HuH-7 (cell line): ENCODE results near the gene RIMBP3B.
"Not testable (repeated sequence)": the region's sequence is repeated elsewhere in the genome, so short reads cannot be mapped to it uniquely, and the experiment has no call there.

Source experiments
- DNase-seq: peaks from one replicate; pipeline ENCODE4 v3.0.0; 2011; ENCODE audit warnings: low spot score

Gene RIMBP3B

DNA sequence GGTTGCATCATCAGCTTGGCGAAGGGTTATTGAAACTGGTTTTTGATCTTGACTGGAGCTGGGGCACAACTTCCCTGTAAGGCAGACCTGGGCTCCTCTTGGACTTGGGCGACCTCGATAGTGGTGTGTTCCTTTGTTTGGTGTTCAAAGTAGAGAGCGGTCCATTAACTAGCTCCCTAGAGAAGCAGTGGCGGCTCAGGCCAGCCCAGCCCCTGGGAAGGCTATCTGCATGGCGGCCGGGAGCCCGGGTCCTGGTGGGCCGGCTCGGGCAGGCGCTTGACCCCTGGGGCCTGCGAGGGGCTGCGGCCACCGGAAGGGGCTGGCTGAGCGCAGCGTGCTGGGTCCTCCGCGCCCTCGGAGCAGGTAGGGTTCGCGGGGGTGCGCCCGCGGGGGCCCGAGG, 32.8 kb downstream of the RIMBP3B start:
- not testable (repeated sequence) for DNase-seq

DNA sequence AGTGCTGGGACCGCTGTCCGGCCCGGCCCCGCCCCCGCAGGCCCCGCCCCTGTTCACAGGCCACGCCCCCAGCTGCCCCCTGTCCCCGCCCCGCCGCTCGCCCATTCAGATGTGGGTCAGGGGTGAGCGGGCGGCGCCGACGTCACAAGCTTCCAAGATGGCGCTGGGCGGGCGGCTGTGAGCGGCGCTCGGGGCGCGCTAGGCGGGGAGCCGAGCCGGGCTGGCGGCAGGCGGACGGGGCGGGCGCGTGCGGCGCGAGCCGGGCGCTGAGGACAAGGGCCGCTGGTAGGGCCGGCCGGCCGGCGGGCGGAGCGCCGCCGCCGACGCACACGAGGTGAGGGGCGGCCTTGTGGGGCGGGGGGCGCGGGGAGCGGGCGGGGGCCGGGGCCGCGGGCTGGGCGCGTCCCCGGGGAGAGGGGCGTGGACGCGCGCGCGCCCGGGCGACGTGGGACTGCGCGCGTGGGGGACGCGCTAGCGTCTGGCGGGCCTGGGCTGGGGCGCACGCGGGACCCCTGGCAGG, 33.7 kb downstream of the RIMBP3B start, which contains the start of gene HIC2:
TSS of gene HIC2 (plus strand) at position 145 of the 520 bp plus-strand sequence. CDS start 25,461 bp downstream, outside the sequence.
- not testable (repeated sequence) for DNase-seq

DNA sequence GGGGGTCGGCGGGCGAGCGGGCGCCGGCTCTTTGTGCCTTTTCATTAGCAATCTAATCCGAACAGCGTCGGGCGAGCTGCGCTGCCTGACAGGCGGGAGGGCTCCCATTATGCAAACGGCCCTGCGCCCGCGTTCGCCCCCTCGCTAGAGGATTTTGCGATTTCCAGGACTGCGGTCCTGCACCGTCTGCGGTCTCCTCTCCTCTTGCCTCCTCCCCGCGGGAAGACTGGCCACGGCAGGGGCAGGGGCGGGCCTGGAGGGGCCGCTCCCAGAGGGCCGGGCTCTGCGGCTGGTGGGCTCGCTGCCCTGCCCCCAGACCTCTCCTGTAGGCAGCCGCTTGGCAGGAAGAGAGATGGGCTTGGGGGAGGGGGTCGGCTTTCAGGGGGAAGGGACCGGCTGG, 34.3 kb downstream of the RIMBP3B start:
- not testable (repeated sequence) for DNase-seq

DNA sequence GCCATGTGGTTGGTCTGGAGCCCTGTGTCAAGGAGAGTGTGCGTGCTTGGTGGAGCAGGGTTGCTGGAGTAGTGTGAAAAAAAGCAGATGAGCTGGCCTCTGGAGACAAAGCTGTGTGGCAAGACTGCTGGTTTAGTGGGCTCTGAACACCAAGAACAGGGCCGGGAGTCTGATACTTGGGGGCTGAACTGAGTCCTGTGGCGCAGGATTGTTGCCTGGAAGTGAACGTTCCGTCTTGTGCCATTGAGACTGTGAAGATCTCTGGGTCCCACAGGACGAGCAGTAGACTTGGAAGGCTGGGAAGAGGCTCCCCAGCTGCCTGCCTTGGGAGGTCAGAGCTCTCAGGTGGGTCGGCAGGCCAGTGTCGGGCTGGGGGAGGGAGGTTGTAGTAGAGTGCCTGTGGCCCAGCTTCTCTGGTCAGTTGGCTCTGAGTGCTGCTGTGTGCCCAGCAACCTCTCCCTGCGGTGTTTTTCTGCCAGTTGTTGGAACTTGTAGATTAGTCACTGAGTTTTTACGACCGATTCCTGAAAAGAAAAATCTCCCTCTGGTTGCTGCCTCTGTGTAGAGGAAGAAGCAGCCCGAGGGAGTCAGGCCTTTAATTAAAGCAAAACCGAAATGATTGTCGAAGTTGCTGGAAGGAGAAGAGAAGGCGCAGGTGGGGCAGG, 35.6 kb downstream of the RIMBP3B start:
- not testable (repeated sequence) for DNase-seq

DNA sequence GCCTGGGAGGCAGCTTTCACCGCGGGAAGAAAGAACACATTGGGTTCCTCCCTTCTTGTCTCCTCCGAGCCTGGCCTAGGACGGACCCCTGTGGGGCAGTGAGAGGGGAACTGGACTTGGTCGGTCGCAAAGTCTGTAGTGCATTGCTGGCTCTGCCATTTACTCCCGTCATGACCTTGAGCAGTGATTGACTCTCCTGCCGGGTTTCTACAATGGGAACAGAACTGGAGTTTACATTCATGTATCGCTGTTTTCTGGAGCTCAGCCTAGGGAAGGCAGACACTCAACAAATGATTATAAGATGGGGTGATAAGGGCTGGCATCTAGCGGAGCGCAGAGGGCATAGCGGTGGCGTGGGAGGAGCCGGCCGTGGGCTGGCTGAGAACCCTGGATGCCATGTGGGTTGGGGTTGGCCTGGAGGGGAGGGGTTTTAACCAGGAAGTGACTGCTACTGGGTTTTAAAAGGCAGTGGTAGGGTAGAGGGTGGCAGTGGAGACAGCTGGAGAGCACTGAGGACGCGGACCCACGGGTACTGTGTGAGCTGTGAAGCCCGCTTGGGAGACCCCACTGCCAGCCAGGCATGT, 36.7 kb downstream of the RIMBP3B start:
- DNase-seq = not testable (repeated sequence)

DNA sequence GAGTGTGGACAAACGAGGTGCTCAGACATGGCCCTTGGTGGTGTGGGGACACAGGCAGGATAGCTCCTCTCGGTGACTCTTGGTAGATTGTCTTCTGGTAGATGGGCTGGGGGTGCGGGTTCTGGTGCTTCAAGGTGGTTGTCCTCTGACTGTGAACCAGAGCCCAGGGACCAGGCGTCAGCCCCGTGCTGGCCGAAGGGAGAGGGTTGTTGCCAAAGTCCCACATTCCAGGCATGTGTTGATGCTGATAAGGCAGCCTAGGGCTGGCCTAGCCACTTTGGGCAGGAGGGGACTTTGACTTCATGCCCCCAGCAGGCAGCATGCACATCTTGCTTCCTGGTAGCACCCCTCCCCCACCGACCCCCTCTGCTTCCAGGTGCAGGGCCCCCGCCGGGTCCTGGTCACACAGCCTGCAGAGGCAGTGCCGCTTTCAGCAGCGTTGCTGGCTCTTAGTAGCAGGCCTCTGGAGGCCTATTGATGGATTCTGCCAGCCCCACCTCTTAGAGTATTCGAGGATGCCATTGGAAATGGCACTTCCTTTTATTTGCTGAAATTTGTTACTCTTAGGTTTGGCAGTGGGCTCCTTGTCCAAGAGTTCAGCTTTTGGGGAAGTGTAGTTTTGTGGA, 40.6 kb downstream of the RIMBP3B start:
- not testable (repeated sequence) for DNase-seq

DNA sequence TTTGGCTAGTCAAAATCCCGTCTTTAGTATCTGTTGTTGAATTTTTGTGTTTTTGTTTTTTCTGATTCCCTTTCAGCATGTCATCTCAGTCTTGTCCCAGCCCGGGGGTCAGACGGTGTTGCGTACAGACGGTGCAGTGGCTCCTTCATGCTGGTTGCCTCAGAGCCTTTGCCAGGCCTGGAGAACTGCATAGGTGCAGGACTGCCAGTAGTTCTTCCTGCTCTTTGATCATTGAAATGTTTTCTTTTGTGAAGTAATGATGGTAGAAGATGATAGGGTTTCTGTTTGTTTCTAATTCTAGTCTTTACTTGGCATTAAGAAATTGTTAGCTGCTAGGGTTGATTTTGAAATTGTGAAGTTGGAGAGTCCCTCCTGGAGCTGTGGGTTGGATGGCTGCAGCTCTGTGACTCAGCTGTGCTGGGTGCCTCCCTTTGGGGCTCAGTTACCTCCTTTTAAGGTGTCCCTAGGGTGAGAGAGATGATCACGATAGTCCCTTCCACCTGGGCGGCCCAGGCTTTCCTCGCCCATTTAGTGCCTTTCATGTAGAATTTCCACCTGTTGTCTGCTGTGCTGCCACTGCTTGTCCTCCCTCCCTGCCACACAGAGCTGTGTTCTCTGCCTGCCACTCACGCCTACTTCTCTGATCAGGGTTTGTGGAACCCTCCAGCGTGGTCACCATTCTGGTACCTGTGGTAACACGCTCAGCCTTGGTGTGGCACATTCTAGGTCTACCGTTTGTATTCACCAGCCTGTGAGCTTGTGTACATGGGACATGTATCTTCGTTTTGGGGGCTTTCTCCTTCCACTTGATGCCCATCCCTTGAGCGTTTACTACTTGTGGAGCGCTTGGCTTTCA, 51.1 kb downstream of the RIMBP3B start:
- not testable (repeated sequence) for DNase-seq

DNA sequence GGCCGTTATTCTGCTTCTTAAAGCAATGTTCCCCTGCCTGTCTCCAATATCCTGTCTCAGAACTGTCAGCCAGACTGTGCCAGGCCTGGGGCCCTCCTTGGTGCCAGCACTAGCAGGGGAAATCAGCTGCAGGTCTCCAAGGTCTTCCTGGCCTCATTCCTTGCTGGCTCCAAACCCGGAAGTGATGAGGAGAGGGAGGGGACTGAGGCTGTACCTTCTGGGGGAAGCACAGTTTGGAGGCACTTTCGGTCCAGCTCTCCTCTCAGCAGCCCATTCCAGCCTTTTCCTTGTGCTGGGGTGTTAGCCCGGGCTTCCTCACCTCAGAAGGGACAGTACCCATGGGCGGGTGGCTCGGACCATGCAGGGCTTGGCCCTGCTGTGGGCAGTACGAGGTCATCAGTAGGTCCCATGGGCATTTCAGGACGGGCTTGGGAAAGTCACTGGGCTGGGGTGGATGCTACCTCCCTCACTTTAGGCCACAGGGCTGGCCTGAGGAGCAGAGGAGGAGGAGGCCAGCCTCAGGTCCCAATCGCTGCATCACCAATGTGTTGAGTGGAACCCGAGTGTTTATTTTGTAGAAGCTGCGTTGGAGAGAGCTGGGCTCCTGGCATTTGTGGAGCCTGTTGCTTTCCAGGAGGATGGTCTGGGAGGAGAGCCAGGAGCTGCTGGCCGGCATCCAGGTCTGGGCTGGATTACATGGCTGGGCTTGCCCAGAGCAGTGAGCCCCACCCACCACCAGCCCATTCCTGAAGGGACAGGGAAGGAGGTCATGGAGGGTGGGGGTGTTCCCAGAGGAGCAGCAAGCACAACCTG, 52.7 kb downstream of the RIMBP3B start:
- DNase-seq = not testable (repeated sequence)

DNA sequence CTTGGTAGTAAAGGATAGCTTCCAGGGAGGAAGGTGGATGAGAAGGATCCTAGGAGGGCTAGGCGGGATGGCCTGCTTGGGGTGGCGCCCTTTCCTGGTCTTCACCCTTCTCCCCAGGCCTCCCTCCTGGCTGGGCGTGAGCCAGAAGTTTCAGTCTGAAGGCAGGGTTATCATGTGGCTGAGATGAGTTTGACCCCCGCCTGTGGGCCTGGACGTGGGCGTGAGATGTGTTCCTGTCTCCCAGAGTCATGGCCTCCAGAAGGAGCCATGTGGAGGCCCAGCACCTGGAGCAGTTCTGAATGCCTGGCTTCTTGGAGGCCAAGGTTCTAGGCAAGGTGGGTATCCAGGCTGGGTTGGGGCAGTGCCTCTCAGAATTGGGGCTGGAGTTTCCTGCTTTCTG, 54.5 kb downstream of the RIMBP3B start:
- not testable (repeated sequence) for DNase-seq
